ENCODE measurements around the gene HPCA.

GRCh38 chr1:32924881-32925344 is 38.6 kb downstream of the HPCA start:
- no peak for TF ChIP-seq EP300 (IDR thresholded peaks at IDR 0.05; ENCODE audit: low read depth)
- peak in 4 of 5 experiments; percentile 22 to 70 (median 50) for TF ChIP-seq CTCF (IDR thresholded peaks at IDR 0.05)
